ENCODE measurements around the gene PPP4C. TPM values are rescaled to one million over a fixed set of nuclear protein-coding genes. Genes with fewer than 3 reads are reported as not detected.

PPP4C gene
- total and polyA plus RNA-seq, 2 of the 8 experiments (the other 6 are each of a cell fraction or from before 2014, with no cell fraction given) = 148 to 298 TPM

DNA sequence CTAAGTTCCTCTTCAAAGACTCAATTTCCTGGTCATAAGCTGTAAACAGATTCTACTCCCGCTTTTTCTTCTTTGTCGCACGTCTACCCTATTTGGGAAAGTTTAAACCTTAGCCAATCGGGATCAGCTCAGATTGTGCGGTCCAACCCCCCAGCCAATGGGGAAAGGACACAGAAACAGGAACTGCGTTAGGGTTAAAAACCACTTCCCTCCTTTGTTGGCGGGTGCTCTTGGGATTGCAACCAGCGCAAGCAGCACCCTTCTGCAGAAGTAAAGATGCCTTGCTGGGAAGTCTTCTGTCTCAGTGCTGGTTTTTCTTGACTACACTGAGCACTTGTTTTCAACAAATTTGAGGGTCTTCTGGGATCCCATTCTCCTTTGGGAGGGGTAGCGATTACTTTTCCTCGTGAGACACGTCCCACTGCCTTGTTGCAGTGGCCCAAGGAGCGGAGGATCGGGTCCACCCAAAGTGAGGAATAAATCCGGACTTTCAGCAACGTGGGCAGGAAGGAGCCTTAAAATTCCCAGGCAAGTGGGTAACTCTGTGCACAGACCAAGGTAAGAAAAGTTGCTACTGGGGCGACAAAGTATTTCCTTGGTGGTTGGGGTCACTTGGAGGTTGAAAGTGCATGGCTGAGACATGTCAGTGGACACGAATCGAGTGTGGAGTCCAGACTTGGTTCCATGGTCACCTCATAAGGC is 21.2 kb downstream of the PPP4C start (continued):
- TF ChIP-seq TBP (IDR thresholded peaks at IDR 0.05; ENCODE audit: low read depth, low read length) = peak; percentile 93
